ENCODE results near the gene LURAP1L. TPM values are rescaled to one million over a fixed set of nuclear protein-coding genes. Genes with fewer than 3 reads are reported as not detected.

LURAP1L gene
- total RNA-seq, 1 donor from 2014 or later = not detected

GRCh38 chr9:12765088-12765798 lies 9.6 kb upstream of the LURAP1L start:
- intact Hi-C loops (cut with micrococcal nuclease) = no loop called here
- Mint-ChIP-seq H3K4me3 (no peak overlapping the region), H3K27me3 (no peaks in the 10 kb centered on the region), H3K9me3 (no peaks in the 10 kb centered on the region), H3K4me1 (no peaks in the 10 kb centered on the region), H3K27ac (no peak overlapping the region), H3K36me3 (ENCODE audit: low read depth) (no peaks in the 10 kb centered on the region)
- ATAC-seq (ENCODE audit: low read depth) = no peak
- no peak for DNase-seq
- TF ChIP-seq, protein P1, sequence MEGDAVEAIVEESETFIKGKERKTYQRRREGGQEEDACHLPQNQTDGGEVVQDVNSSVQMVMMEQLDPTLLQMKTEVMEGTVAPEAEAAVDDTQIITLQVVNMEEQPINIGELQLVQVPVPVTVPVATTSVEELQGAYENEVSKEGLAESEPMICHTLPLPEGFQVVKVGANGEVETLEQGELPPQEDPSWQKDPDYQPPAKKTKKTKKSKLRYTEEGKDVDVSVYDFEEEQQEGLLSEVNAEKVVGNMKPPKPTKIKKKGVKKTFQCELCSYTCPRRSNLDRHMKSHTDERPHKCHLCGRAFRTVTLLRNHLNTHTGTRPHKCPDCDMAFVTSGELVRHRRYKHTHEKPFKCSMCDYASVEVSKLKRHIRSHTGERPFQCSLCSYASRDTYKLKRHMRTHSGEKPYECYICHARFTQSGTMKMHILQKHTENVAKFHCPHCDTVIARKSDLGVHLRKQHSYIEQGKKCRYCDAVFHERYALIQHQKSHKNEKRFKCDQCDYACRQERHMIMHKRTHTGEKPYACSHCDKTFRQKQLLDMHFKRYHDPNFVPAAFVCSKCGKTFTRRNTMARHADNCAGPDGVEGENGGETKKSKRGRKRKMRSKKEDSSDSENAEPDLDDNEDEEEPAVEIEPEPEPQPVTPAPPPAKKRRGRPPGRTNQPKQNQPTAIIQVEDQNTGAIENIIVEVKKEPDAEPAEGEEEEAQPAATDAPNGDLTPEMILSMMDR (IDR thresholded peaks at IDR 0.05) = no peak
- CTCF ChIA-PET = no interaction called here
- POLR2A ChIA-PET = no interaction called here

- no peaks in the 10 kb centered on the region for H3K4me1 Mint-ChIP-seq
- no peak overlapping the region for H3K27ac Mint-ChIP-seq
- H3K9me3 Mint-ChIP-seq = no peaks in the 10 kb centered on the region
- H3K36me3 Mint-ChIP-seq (ENCODE audit: low read depth) = no peaks in the 10 kb centered on the region
- ATAC-seq (ENCODE audit: low read depth) (no peak), DNase-seq (no peak)
- POLR2A ChIA-PET = no interaction called here
- H3K27me3 Mint-ChIP-seq = no peaks in the 10 kb centered on the region
- CTCF ChIA-PET = no interaction called here
- no peak overlapping the region for H3K4me3 Mint-ChIP-seq
- TF ChIP-seq, protein P1 (IDR thresholded peaks at IDR 0.05) = no peak
- intact Hi-C loops (cut with micrococcal nuclease) = no loop called here
These were observed 8.5 kb upstream of the LURAP1L start for GRCh38 chr9:12766357-12766756.

DNA sequence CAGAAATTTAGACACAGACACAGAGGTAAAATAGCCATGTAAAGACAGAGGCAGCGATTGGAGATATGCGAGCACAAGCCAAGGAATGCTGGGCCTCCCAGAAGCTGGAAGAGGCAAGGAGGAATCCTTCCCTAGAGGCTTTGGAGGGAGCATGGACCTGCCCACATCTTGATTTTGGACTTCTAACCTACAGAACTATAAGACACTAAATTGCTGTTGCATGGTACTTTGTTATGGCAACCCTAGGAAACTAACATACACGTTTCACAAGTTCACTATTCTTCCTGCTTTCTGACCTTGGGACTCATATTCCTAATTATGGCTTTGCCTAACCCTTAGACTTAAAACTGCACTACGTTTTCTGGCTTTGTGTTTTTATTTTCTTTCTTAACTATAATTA lies 4.6 kb upstream of the LURAP1L start:
- Mint-ChIP-seq H3K36me3 (ENCODE audit: low read depth) (no peaks in the 10 kb centered on the region), H3K4me3 (no peak overlapping the region), H3K4me1 (peaks cover 5% of the 10 kb centered on the region), H3K9me3 (no peaks in the 10 kb centered on the region), H3K27me3 (peaks cover 6% of the 10 kb centered on the region), H3K27ac (no peak overlapping the region)
- DNase-seq (no peak), ATAC-seq (ENCODE audit: low read depth) (no peak)
- intact Hi-C loops (cut with micrococcal nuclease) = no loop called here
- TF ChIP-seq, protein P1 (IDR thresholded peaks at IDR 0.05) = no peak
- ChIA-PET POLR2A (no interaction called here), CTCF (no interaction called here)

DNA sequence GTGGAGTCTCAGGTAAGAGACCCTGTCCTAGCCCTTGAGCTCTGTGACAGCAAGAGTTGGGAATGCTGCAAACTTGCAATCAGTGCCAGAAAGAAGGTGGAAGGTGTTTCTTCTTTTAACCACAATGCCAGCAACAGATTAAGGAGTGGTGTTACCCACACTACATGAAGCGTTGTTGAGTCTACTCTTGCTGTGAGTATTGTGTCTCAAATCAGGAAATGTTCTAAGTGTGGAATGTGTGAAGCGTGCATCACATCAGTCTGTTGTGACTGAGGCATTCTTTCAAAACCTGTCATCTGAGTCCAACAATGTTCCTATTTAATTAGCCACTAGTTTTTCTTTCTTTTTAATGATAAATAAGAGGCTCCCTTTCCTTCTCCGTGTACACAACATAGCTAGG lies 2.9 kb upstream of the LURAP1L start:
- no peaks in the 10 kb centered on the region for H3K36me3 Mint-ChIP-seq (ENCODE audit: low read depth)
- H3K4me3 Mint-ChIP-seq = no peak overlapping the region
- intact Hi-C loops (cut with micrococcal nuclease) = no loop called here
- TF ChIP-seq, protein P1 (IDR thresholded peaks at IDR 0.05) = no peak
- ChIA-PET CTCF (no interaction called here), POLR2A (no interaction called here)
- no peaks in the 10 kb centered on the region for H3K9me3 Mint-ChIP-seq
- peaks cover 17% of the 10 kb centered on the region for H3K27me3 Mint-ChIP-seq
- no peak overlapping the region for H3K27ac Mint-ChIP-seq
- peaks cover 14% of the 10 kb centered on the region for H3K4me1 Mint-ChIP-seq
- DNase-seq (no peak), ATAC-seq (ENCODE audit: low read depth) (no peak)

GRCh38 chr9:12773562-12773961 lies 1.3 kb upstream of the LURAP1L start:
- H3K4me1 Mint-ChIP-seq = peaks cover 14% of the 10 kb centered on the region
- H3K27ac Mint-ChIP-seq = no peak overlapping the region
- H3K36me3 Mint-ChIP-seq (ENCODE audit: low read depth) = no peaks in the 10 kb centered on the region
- TF ChIP-seq, protein P1 (IDR thresholded peaks at IDR 0.05) = no peak
- CTCF ChIA-PET = no interaction called here
- DNase-seq (no peak), ATAC-seq (ENCODE audit: low read depth) (no peak)
- intact Hi-C loops (cut with micrococcal nuclease) = no loop called here
- no peaks in the 10 kb centered on the region for H3K9me3 Mint-ChIP-seq
- peaks cover 17% of the 10 kb centered on the region for H3K27me3 Mint-ChIP-seq
- POLR2A ChIA-PET = no interaction called here
- H3K4me3 Mint-ChIP-seq = no peak overlapping the region

All from activated B cell treated with CpG ODN at 0.5 μM for 24 hours (primary cell).